Gastrocnemius medialis (tissue), 4 donors: Measurements from ENCODE around the gene NT5DC3. TPM values are rescaled to one million over a fixed set of nuclear protein-coding genes. Genes with fewer than 3 reads are reported as not detected.

Experiments
- ATAC-seq, 2 donors: fragments of 150-250 bp; one replicate each; pipeline ENCODE4 v1.9.1; 2016
- DNase-seq, 2 donors: peaks; one replicate each; pipeline ENCODE4 v3.0.0-alpha.2; 2019
- H3K27ac ChIP-seq, 4 donors: fragments of 200-600 bp; sonication (generic); 1 replicate in 1 of 4; 2 replicates in 3 of 4; pipeline ENCODE4 v1.5.1; 2016 to 2018; ENCODE audit warnings: mild to moderate bottlenecking in 2 of 4, moderate library complexity in 1 of 4
- H3K27me3 ChIP-seq, 3 donors: fragments of 200-600 bp; sonication (generic) in 2 of 3; 1 replicate in 1 of 3; 2 replicates in 2 of 3; pipeline versions ENCODE4 v1.5.1 to v1.6.0; 2016 to 2019; ENCODE audit warnings: mild to moderate bottlenecking in 1 of 3, moderate library complexity in 1 of 3
- H3K36me3 ChIP-seq, 2 donors: fragments of 200-600 bp; sonication (generic) in 1 of 2; one replicate each; pipeline ENCODE4 v1.5.1; 2017 to 2018
- H3K4me1 ChIP-seq, 2 donors: fragments of 200-600 bp; sonication (generic) in 1 of 2; one replicate each; pipeline ENCODE4 v1.5.1; 2016 to 2017; ENCODE audit warnings: mild to moderate bottlenecking in 2 of 2
- H3K4me3 ChIP-seq, 4 donors: fragments of 200-600 bp; sonication (generic) in 3 of 4; 1 replicate in 1 of 4; 2 replicates in 3 of 4; pipeline ENCODE4 v1.5.1; 2016 to 2019; ENCODE audit warnings: mild to moderate bottlenecking in 2 of 4
- H3K9me3 ChIP-seq, 3 donors: fragments of 200-600 bp; sonication (generic) in 2 of 3; 1 replicate in 1 of 3; 2 replicates in 2 of 3; pipeline ENCODE4 v1.5.1; 2016 to 2019
- POLR2A ChIP-seq, 2 donors: fragments of 450-650 bp; IDR thresholded peaks; one replicate each; pipeline ENCODE4 v1.6.1; 2017; ENCODE audit warnings: antibody characterized with exemption in 2 of 2, mild to moderate bottlenecking in 2 of 2, moderate library complexity in 2 of 2
- in situ Hi-C, 4 donors: fragments of 200-750 bp; cut with MboI; loops; one replicate each; pipeline versions ENCODE4 v1.15.0 to v1.8.0; 2017; ENCODE audit warnings: low sequenced_read_pairs in 4 of 4
- intact Hi-C: fragments of 100-400 bp; cut with DNase I; formaldehyde crosslinking; loops from one replicate; pipeline ENCODE4 v1.15.1; 2023; ENCODE audit warnings: low total_unique reads
- total RNA-seq, 4 donors: library from RNA; depleted of rRNA; stranded (reverse); fragments of >200 nt; gene quantifications; one replicate each; pipeline versions ENCODE4 v1.1.0 to v1.2.3, GENCODE V29; 2016
- TF ChIP-seq, protein P1 (sequence below), 5 experiments: fragments of 450-650 bp in 3 of 5; fragments of 200-600 bp in 2 of 5; sonication (generic) in 2 of 5; IDR thresholded peaks in 4 of 5; conservative IDR thresholded peaks in 1 of 5; 1 replicate in 4 of 5; 2 replicates in 1 of 5; pipeline ENCODE4 v1.5.1; 2016 to 2019; ENCODE audit warnings: antibody characterized with exemption in 5 of 5, mild to moderate bottlenecking in 3 of 5, moderate library complexity in 3 of 5

The NT5DC3 gene
- total RNA-seq, 4 donors from 2014 or later, result 8.8 to 18.7 (median 13.9) TPM

DNA sequence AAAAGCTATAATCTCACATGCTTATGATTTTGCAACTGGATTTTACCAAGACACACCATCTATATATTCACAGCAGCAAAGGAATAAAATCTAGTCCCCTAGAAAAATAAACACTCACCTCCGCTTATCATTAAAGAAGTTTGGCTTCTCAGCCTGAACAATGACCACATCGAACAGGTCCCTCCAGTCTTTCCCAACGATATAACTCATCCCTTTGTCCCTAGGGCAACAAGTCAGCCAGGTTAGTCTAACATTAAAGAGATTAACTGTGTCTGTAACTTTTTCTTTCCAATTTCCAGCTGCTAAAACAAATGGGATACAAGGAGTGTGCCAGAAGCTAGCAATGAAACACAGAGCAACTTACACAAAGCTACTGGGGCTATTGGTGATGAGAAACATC lies 48.0 kb downstream of the NT5DC3 start:
- no peaks in the 10 kb centered on the region for H3K9me3 ChIP-seq
- H3K4me3 ChIP-seq, result no peak overlapping the region
- TF ChIP-seq POLR2A (IDR thresholded peaks at IDR 0.05), result no peak
- TF ChIP-seq, protein P1, sequence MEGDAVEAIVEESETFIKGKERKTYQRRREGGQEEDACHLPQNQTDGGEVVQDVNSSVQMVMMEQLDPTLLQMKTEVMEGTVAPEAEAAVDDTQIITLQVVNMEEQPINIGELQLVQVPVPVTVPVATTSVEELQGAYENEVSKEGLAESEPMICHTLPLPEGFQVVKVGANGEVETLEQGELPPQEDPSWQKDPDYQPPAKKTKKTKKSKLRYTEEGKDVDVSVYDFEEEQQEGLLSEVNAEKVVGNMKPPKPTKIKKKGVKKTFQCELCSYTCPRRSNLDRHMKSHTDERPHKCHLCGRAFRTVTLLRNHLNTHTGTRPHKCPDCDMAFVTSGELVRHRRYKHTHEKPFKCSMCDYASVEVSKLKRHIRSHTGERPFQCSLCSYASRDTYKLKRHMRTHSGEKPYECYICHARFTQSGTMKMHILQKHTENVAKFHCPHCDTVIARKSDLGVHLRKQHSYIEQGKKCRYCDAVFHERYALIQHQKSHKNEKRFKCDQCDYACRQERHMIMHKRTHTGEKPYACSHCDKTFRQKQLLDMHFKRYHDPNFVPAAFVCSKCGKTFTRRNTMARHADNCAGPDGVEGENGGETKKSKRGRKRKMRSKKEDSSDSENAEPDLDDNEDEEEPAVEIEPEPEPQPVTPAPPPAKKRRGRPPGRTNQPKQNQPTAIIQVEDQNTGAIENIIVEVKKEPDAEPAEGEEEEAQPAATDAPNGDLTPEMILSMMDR (IDR thresholded peaks at IDR 0.05 in 4 of 5, conservative IDR thresholded peaks at IDR 0.05 in 1 of 5), result no peak
- in situ Hi-C loops, result no loop called here
- DNase-seq (no peak), ATAC-seq (no peak)
- H3K36me3 ChIP-seq, result peaks cover 0 to 18% of the 10 kb centered on the region in 2 donors
- H3K4me1 ChIP-seq, result no peaks in the 10 kb centered on the region
- no peak overlapping the region for H3K27ac ChIP-seq
- intact Hi-C loops, result no loop called here
- H3K27me3 ChIP-seq, result no peaks in the 10 kb centered on the region

GRCh38 chr12:103791350-103791920 lies 49.6 kb downstream of the NT5DC3 start:
- ATAC-seq (no peak), DNase-seq (no peak)
- H3K36me3 ChIP-seq, result peaks cover 0 to 18% of the 10 kb centered on the region in 2 donors
- in situ Hi-C loops (no loop called here), intact Hi-C loops (no loop called here)
- no peaks in the 10 kb centered on the region for H3K9me3 ChIP-seq
- H3K4me1 ChIP-seq, result no peaks in the 10 kb centered on the region
- H3K27ac ChIP-seq, result no peak overlapping the region
- H3K27me3 ChIP-seq, result no peaks in the 10 kb centered on the region
- TF ChIP-seq, protein P1 (IDR thresholded peaks at IDR 0.05 in 4 of 5, conservative IDR thresholded peaks at IDR 0.05 in 1 of 5), result no peak
- no peak for TF ChIP-seq POLR2A (IDR thresholded peaks at IDR 0.05)
- no peak overlapping the region for H3K4me3 ChIP-seq

DNA sequence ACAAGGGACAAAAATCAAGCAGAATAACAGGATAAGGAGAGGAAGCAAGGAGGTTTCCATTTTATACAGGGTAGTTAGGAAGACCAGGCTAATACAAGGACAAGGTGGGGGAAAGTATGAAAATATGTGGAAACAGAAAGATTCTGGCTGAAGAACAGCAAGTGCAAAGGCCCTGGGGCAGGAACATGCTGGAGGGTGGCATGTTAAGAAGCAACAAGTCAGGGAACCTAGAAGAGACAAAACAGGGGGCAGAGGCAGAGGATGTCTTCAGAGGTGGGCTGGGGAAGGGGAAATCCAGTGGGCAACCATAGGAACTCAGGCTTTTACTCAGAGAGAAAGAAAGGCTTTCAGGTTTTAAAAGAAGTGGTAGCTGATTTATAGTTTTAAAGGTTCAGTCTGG lies 54.8 kb downstream of the NT5DC3 start:
- in situ Hi-C loops, result loop anchor here in 2 of 4 donors (10.0 kb wide), 1 partner anchor 69 kb away; no protein-coding TSS in a partner anchor
- Histone ChIP-seq H3K9me3 (no peaks in the 10 kb centered on the region), H3K4me1 (peaks cover 36 to 45% of the 10 kb centered on the region in 2 donors), H3K27me3 (no peaks in the 10 kb centered on the region), H3K27ac (no peak overlapping the region), H3K4me3 (no peak overlapping the region), H3K36me3 (no peaks in the 10 kb centered on the region)
- no peak for TF ChIP-seq POLR2A (IDR thresholded peaks at IDR 0.05)
- TF ChIP-seq, protein P1 (IDR thresholded peaks at IDR 0.05 in 4 of 5, conservative IDR thresholded peaks at IDR 0.05 in 1 of 5), result no peak
- intact Hi-C loops, result loop anchor here (10.0 kb wide), 1 partner anchor 1439 kb away; no protein-coding TSS in a partner anchor
- DNase-seq (no peak), ATAC-seq (no peak)

DNA sequence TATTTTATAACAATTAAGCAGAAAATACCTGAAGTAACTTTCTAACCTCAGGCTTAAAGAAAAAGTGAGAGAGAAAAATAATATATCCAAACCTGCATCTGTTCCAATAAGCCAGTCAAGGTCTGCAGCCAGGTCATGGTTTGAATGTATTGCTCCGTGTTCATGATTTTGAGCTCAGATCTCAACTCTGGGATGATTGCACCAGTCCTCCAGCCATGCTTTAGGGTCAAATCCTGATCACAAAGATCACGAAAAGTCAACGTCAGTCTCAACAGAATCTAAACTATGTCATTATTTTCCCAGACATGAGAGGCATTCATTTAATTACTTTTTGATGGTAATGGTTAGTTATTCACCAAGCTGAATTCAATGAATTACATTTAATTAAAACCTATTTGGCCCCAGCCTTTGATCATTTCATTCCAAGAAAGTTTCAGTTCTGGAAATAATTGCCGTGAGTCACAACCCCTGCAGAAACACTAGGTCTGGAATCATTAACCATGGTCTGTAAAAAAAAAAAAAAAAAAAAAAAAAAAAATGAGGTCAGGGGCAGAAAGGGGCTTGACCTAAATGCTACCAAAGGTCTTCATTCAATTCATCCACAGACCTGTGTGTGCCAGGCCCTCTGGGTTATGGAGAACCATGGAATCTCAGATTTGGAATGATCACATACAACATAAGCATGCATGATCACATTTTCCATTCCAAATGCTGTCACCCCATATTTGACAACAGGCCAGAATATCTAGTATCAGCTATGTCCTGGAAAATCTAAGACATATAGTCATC lies 55.6 kb downstream of the NT5DC3 start:
- Histone ChIP-seq H3K4me3 (no peak overlapping the region), H3K36me3 (no peaks in the 10 kb centered on the region), H3K9me3 (no peaks in the 10 kb centered on the region), H3K27me3 (no peaks in the 10 kb centered on the region), H3K27ac (peak overlapping the region; percentile 83 to 93 (median 87)), H3K4me1 (peaks cover 42 to 50% of the 10 kb centered on the region in 2 donors)
- DNase-seq (no peak), ATAC-seq (no peak)
- intact Hi-C loops, result loop anchor here (10.0 kb wide), 1 partner anchor 1439 kb away; no protein-coding TSS in a partner anchor
- TF ChIP-seq POLR2A (IDR thresholded peaks at IDR 0.05), result no peak
- TF ChIP-seq, protein P1 (IDR thresholded peaks at IDR 0.05 in 4 of 5, conservative IDR thresholded peaks at IDR 0.05 in 1 of 5), result no peak
- in situ Hi-C loops, result loop anchor here in 2 of 4 donors (10.0 kb wide), 1 partner anchor 69 kb away; no protein-coding TSS in a partner anchor
